Omental fat pad (tissue), 4 donors: ENCODE measurements around the gene UHMK1. TPM values are rescaled to one million over a fixed set of nuclear protein-coding genes. Genes with fewer than 3 reads are reported as not detected.
A peak's percentile ranks its signal among the peaks of the same experiment; 100 is the strongest.

Experiments
- ATAC-seq: fragments of 150-250 bp; one replicate; pipeline ENCODE4 v1.9.1; 2016; ENCODE audit warnings: mild to moderate bottlenecking, moderate library complexity; ENCODE audit not compliant: low FRiP score
- DNase-seq: peaks from one replicate; pipeline ENCODE4 v3.0.0-alpha.2; 2019; ENCODE audit warnings: low spot score
- CTCF ChIP-seq, 3 donors: fragments of 450-650 bp; IDR thresholded peaks; one replicate each; pipeline ENCODE4 v1.5.1; 2016 to 2017; ENCODE audit warnings: antibody characterized with exemption in 3 of 3, mild to moderate bottlenecking in 3 of 3, moderate library complexity in 2 of 3
- total RNA-seq, 4 donors: library from RNA; depleted of rRNA; stranded (reverse); fragments of >200 nt; gene quantifications; one replicate each; pipeline ENCODE4 v1.1.0, GENCODE V29; 2016

The UHMK1 gene
- total RNA-seq, 4 donors from 2014 or later: 56.9 to 83.1 (median 71.5) TPM

GRCh38 chr1:162497104-162497722 lies 405 bp upstream of the UHMK1 start:
- DNase-seq (no peak), ATAC-seq (no peak)
- no peak for TF ChIP-seq CTCF (IDR thresholded peaks at IDR 0.05)

- ATAC-seq: no peak
- DNase-seq: no peak
- no peak for TF ChIP-seq CTCF (IDR thresholded peaks at IDR 0.05)
Measured at GRCh38 chr1:162498496-162498810, 835 bp downstream of the UHMK1 start.

GRCh38 chr1:162500805-162501204 lies 3.2 kb downstream of the UHMK1 start:
- DNase-seq (no peak), ATAC-seq (peak; percentile 78)
- no peak for TF ChIP-seq CTCF (IDR thresholded peaks at IDR 0.05)

- no peak for TF ChIP-seq CTCF (IDR thresholded peaks at IDR 0.05)
- DNase-seq: no peak
- no peak for ATAC-seq
Measured at GRCh38 chr1:162502077-162502476, 4.5 kb downstream of the UHMK1 start.

- TF ChIP-seq CTCF (IDR thresholded peaks at IDR 0.05): no peak
- no peak for ATAC-seq
- no peak for DNase-seq
Measured at GRCh38 chr1:162502928-162503327, 5.3 kb downstream of the UHMK1 start.

GRCh38 chr1:162527314-162527713 lies 29.7 kb downstream of the UHMK1 start:
- ATAC-seq: no peak
- no peak for TF ChIP-seq CTCF (IDR thresholded peaks at IDR 0.05)
- no peak for DNase-seq

- no peak for TF ChIP-seq CTCF (IDR thresholded peaks at IDR 0.05)
- ATAC-seq: no peak
- no peak for DNase-seq
Measured at GRCh38 chr1:162530307-162530987, 32.8 kb downstream of the UHMK1 start.
